ENCODE measurements around the gene STK11IP. TPM values are rescaled to one million over a fixed set of nuclear protein-coding genes. Genes with fewer than 3 reads are reported as not detected.

Gene STK11IP
- total RNA-seq, 4 donors from 2014 or later, result 19.4 to 62.6 (median 51.5) TPM

DNA sequence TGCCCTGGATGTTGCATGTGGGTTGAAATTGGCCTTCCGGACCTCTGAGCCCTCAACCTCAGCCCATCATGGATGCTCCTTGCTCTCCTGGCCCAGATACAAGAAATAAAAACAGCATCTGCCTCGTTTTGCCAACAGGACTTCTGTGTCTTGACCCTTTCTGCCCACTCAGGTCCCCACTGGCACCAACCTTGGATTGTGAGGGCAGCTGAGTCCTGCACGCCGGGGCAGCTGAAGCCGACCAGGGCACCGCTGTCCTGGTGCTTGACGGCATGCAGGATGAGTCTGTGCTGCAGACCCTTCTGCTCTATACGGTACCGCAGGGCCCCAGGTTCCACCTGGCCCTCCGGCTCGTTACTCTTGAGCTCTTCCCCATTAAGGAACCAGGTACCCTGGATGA, 31.0 kb upstream of the STK11IP start:
- Histone ChIP-seq H3K27ac (no peak overlapping the region), H3K27me3 (no peaks in the 10 kb centered on the region), H3K9me3 (no peaks in the 10 kb centered on the region), H3K36me3 (no peaks in the 10 kb centered on the region), H3K4me3 (no peak overlapping the region), H3K4me1 (peaks cover 0 to 10% (median 0%) of the 10 kb centered on the region in 4 donors)
- TF ChIP-seq POLR2A (IDR thresholded peaks at IDR 0.05), result no peak
- no peak for DNase-seq

DNA sequence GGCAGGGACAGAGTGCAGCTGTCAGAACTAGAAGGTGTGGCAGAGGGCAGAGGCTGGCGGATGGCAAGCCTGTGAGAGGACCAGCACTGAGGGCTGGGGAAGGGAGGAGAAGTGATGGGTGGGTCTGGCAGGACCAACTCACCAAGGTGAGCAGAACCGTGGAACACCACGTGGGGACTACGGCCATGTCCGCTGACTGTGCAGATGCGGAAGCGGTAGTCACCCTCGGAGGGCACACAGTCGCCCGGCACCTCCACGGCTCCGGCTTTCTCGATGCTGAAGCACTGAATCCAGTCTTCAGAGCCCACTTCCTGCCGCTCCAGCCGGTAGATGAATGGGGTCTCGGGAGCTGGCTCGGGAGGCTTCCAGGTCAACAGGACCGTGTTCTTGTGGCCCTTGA, 30.5 kb upstream of the STK11IP start:
- TF ChIP-seq, protein P1, sequence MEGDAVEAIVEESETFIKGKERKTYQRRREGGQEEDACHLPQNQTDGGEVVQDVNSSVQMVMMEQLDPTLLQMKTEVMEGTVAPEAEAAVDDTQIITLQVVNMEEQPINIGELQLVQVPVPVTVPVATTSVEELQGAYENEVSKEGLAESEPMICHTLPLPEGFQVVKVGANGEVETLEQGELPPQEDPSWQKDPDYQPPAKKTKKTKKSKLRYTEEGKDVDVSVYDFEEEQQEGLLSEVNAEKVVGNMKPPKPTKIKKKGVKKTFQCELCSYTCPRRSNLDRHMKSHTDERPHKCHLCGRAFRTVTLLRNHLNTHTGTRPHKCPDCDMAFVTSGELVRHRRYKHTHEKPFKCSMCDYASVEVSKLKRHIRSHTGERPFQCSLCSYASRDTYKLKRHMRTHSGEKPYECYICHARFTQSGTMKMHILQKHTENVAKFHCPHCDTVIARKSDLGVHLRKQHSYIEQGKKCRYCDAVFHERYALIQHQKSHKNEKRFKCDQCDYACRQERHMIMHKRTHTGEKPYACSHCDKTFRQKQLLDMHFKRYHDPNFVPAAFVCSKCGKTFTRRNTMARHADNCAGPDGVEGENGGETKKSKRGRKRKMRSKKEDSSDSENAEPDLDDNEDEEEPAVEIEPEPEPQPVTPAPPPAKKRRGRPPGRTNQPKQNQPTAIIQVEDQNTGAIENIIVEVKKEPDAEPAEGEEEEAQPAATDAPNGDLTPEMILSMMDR (IDR thresholded peaks at IDR 0.05), result no peak
- no peak for TF ChIP-seq POLR2A (IDR thresholded peaks at IDR 0.05)
- Histone ChIP-seq H3K27ac (no peak overlapping the region), H3K27me3 (peaks cover 0 to under 1% of the 10 kb centered on the region in 2 donors), H3K9me3 (no peaks in the 10 kb centered on the region), H3K4me1 (peaks cover 0 to 10% (median 0%) of the 10 kb centered on the region in 4 donors), H3K36me3 (no peaks in the 10 kb centered on the region), H3K4me3 (no peak overlapping the region)
- no peak for DNase-seq

DNA sequence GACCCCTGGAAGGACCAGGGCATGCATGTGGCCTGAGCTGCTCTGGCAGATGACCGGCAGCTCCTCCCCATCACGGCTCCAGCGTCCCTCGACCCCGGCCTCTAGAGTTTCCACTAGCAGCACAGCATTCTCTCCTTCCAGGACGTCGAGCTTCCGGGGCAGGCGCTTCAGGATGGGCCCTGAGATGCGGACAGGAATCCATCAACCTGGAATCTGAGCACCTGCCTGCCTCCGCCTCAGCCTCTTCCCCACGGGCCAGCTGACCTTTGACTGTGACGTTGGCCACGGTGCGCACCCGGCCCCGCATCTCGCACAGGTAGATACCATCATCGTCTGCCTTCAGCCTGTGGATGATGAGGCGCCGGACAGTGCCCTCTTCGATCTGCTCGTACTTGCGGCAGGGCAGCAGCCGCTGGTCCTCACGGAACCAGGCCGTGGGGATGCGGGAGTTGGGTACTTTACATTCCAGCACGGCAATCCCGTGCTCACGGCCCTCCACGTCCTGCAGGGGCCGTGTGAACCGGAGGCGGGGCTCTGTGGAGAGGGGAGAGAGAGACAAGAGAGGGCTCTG, 29.8 kb upstream of the STK11IP start:
- TF ChIP-seq POLR2A (IDR thresholded peaks at IDR 0.05), result no peak
- Histone ChIP-seq H3K27me3 (peaks cover 0 to 4% of the 10 kb centered on the region in 2 donors), H3K4me3 (no peak overlapping the region)

DNA sequence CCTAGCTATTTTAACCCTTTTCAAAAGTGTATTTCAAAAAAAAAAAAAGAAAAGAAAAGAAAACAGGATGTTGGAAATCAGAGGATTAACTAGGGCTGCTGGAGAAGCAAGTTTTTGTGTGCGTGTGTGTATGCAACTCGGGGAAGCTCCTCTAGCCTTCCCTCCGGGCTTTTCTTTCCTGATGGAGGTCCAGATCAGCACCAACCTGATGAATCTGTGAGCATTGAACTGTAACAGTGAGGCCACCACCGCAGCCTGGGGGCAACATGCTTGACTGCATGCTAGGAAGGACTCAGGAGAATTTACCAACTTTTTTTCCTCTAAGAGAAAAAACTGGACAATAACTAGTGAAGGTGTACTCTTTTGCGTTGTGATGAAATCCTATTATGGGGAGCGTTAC, 28.6 kb upstream of the STK11IP start:
- Histone ChIP-seq H3K27ac (no peak overlapping the region), H3K27me3 (peaks cover 0 to 4% of the 10 kb centered on the region in 2 donors), H3K9me3 (no peaks in the 10 kb centered on the region), H3K4me1 (peaks cover 0 to 10% (median 0%) of the 10 kb centered on the region in 4 donors), H3K36me3 (no peaks in the 10 kb centered on the region), H3K4me3 (no peak overlapping the region)
- no peak for TF ChIP-seq POLR2A (IDR thresholded peaks at IDR 0.05)
- TF ChIP-seq, protein P1 (IDR thresholded peaks at IDR 0.05), result no peak
- no peak for DNase-seq

More for the DNA sequence above, 29.8 kb upstream of the STK11IP start:
- no peak for DNase-seq
- H3K36me3 ChIP-seq, result no peaks in the 10 kb centered on the region
- H3K9me3 ChIP-seq, result no peaks in the 10 kb centered on the region
- H3K27ac ChIP-seq, result no peak overlapping the region
- H3K4me1 ChIP-seq, result peaks cover 0 to 10% (median 0%) of the 10 kb centered on the region in 4 donors

DNA sequence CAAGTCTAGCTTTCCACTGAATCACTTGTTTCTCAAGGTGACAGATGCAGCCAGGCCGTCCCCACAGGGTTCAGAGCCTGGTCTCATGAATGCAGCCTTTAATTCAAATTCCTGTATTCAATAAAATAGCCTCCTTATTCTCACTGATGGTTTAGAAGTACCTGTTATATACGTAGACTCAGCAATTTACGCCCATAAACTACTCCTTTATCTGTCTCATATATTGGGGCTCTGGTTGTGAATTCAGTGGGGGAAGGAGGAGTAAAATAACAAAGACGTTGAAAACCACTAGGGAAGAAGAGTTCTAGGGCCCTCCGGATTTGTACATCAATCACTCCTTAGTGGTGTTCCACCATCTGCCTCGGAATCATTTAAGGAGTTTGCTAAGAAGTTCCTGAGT, 28.0 kb upstream of the STK11IP start:
- H3K4me1 ChIP-seq, result peaks cover 0 to 10% (median 0%) of the 10 kb centered on the region in 4 donors
- no peak for DNase-seq
- H3K27ac ChIP-seq, result no peak overlapping the region
- no peaks in the 10 kb centered on the region for H3K9me3 ChIP-seq
- H3K36me3 ChIP-seq, result no peaks in the 10 kb centered on the region
- TF ChIP-seq, protein P1 (IDR thresholded peaks at IDR 0.05), result no peak
- TF ChIP-seq POLR2A (IDR thresholded peaks at IDR 0.05), result no peak
- H3K27me3 ChIP-seq, result peaks cover 0 to 4% of the 10 kb centered on the region in 2 donors
- no peak overlapping the region for H3K4me3 ChIP-seq

DNA sequence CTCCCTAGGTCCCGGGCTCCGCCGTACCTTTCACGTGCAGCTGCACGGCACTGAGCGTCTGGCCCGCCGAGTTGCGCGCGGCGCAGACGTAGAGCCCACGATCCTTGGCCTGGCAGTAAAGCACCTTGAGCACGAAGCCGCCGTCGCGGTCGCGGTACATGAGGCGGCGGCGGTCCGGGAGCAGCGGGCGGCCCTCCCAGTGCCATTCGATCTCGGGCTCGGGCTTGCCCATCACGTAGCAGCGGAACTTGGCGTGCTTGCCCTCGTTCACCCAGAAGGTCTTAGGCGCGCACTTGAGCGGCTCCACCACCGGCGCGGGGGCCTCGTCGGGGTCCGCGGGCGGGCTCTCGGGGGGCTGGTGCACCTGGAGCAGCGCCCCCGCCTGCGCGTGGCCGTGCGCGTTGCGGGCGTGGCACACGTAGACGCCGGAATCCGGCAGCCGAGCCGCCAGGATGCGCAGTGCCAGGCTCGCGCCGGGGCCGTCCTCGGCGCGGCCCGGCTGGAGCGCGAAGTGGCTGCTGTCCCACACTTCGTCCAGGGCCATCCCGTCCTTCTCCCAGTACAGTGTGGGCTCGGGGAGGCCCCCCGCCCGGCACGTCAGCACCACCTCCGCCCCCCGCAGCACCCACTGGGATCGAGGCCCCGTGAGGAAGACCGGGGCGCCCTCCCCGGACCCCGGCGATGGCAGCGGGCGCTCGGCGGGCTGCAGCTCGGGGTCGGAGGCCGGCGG, 27.3 kb upstream of the STK11IP start:
- no peak for DNase-seq
- H3K4me3 ChIP-seq, result peak overlapping the region; percentile 37 to 66 (median 60)
- H3K9me3 ChIP-seq, result no peaks in the 10 kb centered on the region
- peaks cover 0 to 10% (median 0%) of the 10 kb centered on the region in 4 donors for H3K4me1 ChIP-seq
- no peak for TF ChIP-seq POLR2A (IDR thresholded peaks at IDR 0.05)
- TF ChIP-seq, protein P1 (IDR thresholded peaks at IDR 0.05), result no peak
- no peaks in the 10 kb centered on the region for H3K36me3 ChIP-seq
- H3K27me3 ChIP-seq, result peaks cover 0 to 4% of the 10 kb centered on the region in 2 donors
- H3K27ac ChIP-seq, result peak overlapping the region; percentile 22 to 76 (median 70)
